GM12864 (cell line): ENCODE measurements around the gene LPP.

Experiments used
- DNase-seq: peaks from one replicate; pipeline ENCODE4 v3.0.0-alpha.2; 2011; ENCODE audit warnings: low read depth
- H3K4me3 ChIP-seq: 2 replicates; pipeline ENCODE4 v1.5.1; 2011; ENCODE audit warnings: mild to moderate bottlenecking, low read depth, low read length, control low read depth
- TF ChIP-seq, protein P1 (sequence below): IDR thresholded peaks from 2 replicates; pipeline ENCODE4 v1.5.1; 2011; ENCODE audit warnings: low read depth, mild to moderate bottlenecking, moderate library complexity, low read length, control low read depth, inconsistent platforms; ENCODE audit errors: missing control alignments

LPP gene

DNA sequence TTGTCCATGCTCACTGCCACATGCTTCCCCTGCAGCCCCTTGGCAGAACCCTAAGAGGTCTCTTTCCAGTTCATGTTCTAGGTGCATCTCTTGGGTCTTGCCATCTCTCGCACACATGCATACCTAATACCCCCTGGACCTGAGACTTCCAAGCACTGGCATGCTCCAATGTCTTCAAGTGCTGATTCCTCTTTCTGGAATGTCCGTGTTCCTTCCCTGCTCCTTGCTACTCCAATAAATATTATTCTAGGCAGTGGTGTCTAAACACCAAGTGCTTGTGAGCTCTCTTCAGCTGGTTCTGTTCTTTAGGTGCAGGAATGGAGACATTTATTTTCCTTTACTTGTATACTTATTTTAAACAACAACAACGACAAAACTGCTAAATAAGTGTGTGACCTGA is 370.1 kb downstream of the LPP start:
- no peak overlapping the region for H3K4me3 ChIP-seq
- no peak for DNase-seq
- TF ChIP-seq, protein P1, sequence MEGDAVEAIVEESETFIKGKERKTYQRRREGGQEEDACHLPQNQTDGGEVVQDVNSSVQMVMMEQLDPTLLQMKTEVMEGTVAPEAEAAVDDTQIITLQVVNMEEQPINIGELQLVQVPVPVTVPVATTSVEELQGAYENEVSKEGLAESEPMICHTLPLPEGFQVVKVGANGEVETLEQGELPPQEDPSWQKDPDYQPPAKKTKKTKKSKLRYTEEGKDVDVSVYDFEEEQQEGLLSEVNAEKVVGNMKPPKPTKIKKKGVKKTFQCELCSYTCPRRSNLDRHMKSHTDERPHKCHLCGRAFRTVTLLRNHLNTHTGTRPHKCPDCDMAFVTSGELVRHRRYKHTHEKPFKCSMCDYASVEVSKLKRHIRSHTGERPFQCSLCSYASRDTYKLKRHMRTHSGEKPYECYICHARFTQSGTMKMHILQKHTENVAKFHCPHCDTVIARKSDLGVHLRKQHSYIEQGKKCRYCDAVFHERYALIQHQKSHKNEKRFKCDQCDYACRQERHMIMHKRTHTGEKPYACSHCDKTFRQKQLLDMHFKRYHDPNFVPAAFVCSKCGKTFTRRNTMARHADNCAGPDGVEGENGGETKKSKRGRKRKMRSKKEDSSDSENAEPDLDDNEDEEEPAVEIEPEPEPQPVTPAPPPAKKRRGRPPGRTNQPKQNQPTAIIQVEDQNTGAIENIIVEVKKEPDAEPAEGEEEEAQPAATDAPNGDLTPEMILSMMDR, result no peak

DNA sequence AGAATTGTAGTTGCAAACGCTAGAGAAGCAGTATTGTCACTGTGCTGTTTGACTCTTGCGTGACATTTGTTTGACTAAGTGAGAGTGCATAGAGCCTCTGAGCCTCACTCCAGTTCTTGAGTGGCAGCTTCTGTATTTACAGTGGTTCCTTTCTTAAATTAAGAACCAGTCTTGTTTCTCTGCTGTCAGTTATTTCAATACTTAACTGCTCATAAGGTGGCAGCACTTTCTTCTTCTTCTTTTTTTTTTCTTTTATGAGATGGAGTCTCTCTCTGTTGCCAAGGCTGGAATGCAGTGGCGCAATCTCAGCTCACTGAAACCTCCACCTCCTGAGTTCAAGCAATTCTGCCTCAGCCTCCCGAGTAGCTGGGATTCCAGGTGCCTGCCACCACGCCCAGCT is 372.1 kb downstream of the LPP start:
- H3K4me3 ChIP-seq, result no peak overlapping the region
- TF ChIP-seq, protein P1, result no peak
- DNase-seq, result no peak

DNA sequence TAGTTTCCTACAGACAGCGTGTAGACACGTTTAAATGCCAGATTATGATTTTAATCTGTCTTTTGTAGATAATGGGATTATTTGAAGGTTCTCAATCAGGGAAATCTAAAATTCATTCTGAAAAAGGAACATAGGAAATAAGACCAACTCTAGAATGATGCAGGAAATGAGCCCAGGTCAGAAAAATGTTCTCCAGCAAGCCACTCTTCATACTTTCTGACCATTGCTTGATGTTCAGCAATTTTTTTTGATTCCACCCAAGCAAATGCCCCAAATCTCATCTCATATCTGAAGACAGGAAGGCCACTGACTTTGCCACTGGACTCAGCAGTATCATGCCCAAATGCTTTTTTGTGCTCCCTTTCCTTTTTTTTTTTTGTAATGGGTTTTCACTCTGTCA is 373.4 kb downstream of the LPP start:
- no peak overlapping the region for H3K4me3 ChIP-seq
- TF ChIP-seq, protein P1, result no peak
- DNase-seq, result no peak

DNA sequence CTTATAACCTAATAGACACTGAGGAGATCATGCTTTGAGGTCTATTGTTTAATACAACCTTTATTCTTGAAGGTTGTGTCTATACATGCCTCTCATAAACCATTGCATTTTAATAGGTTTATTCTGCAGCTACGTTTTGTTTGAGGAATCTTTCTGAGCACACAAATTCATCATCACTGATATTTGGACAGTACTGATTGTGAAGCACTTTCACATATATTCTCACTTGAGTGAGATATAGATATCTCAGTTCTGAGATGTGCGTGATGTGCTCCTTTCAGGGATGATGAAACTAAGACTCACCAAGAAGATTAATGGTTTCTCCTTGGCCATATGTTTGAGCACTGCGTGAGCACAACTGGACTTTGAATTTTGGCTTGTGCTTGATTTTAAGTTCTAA is 374.4 kb downstream of the LPP start:
- TF ChIP-seq, protein P1, result no peak
- no peak overlapping the region for H3K4me3 ChIP-seq
- no peak for DNase-seq

DNA sequence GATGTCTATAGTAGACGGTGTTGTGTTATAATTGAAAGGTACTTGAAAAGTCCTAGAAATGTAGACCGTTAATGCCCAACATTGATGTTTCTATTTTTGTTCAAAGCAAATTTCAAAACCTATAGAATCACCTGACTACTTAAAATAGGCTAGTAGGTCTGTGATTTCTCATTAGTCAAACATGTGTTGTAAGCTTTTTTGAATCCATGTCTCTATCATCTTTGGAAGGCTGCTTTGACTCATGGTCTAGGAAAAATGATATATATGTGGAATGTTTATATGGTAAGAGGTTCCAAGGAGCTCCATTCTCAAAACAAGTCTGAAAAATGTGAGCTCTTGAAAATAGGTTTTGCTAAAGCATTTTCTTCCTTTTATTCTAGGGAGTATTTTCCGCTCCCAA is 375.3 kb downstream of the LPP start:
- TF ChIP-seq, protein P1, result no peak
- no peak overlapping the region for H3K4me3 ChIP-seq
- no peak for DNase-seq

DNA sequence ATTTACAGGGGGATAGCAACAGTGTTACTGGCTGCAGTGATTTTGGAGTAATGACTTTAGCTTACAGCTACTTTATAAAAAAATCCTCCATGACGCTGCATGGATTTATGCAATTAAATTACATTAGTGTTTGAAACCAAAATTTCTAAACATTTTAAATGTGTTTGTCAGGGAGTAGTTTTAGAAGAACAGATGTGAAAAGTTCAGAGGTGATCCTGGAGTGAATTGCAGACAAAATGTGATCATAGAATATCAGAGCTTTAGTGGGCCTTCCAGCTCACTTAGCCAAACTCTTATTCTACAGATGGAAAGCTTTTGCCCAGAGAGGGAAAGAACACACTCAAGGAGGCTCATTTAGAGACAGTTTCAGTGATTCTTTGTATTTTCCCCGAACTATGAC is 376.3 kb downstream of the LPP start:
- TF ChIP-seq, protein P1, result no peak
- DNase-seq, result no peak
- no peak overlapping the region for H3K4me3 ChIP-seq

DNA sequence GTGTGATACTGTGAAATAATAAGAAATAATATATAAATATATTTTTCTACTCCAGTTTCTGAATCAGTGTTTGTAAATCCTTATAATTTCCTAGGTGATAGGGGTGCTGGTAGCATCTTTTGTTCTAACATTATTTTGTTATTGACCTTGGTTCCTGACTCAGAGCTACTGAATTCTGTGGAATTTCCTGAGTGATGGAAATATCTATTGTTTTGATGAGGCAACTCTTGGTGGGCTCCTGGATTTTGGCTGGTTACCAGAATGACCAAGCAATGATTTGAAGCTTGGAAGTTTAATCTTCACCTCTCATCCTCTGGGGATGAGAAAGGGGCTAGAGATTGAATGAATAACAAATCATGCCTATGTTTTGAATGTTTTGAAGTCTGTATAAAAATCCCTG is 377.3 kb downstream of the LPP start:
- H3K4me3 ChIP-seq, result no peak overlapping the region
- DNase-seq, result no peak
- TF ChIP-seq, protein P1, result no peak
